Renal pelvis (tissue), 12 donors: ENCODE measurements around the gene H2BW2. TPM values are rescaled to one million over a fixed set of nuclear protein-coding genes. Genes with fewer than 3 reads are reported as not detected.
"Not testable (repeated sequence)": the region's sequence is repeated elsewhere in the genome, so short reads cannot be mapped to it uniquely, and the experiment has no call there.

Source experiments
- DNase-seq: peaks from one replicate; pipeline ENCODE4 v3.0.0-alpha.2; 2013
- long read RNA-seq, 16 experiments: transcript quantifications; one replicate each; lab custom pipeline, GENCODE V29; 2026
- polyA plus RNA-seq, 3 donors: library from polyadenylated mRNA; unstranded; fragments of 120-200 nt; gene quantifications; one replicate each; pipeline ENCODE4 v1.2.1, GENCODE V29; 2013; ENCODE audit not compliant: insufficient read length in 3 of 3

Gene H2BW2
- polyA plus RNA-seq = under 1 TPM; 0.83 to 0.99 (median 0.85) TPM
- long read RNA-seq, donor 1, partial matches to known transcripts = 17 of 38 reads
- long read RNA-seq, donor 1, other reads (novel, unspliced or antisense) = 21 of 38 reads
- long read RNA-seq, donor 2 = 0 reads
- long read RNA-seq, donor 3, partial matches to known transcripts = 0 of 24 reads
- long read RNA-seq, donor 3, other reads (novel, unspliced or antisense) = 24 of 24 reads
- long read RNA-seq, donor 4, partial matches to known transcripts = 0 of 17 reads
- long read RNA-seq, donor 4, other reads (novel, unspliced or antisense) = 17 of 17 reads
- long read RNA-seq, donor 5 = 0 reads
- long read RNA-seq, donor 6 = 0 reads
- long read RNA-seq, donor 7 = 0 reads
- long read RNA-seq, donor 8 = 0 reads
- long read RNA-seq, donor 9 = 0 reads
- long read RNA-seq, donor 10 = 0 reads
- long read RNA-seq, donor 11 = 0 reads
- long read RNA-seq, donor 12 = 0 reads
- long read RNA-seq, donor 13 = 0 reads
- long read RNA-seq, donor 14 = 0 reads
- long read RNA-seq, donor 15 = 0 reads
- long read RNA-seq, donor 16 = 0 reads

- no peak for DNase-seq
Measured at GRCh38 chrX:104039689-104040505, at the start of gene H2BW2. Gene H2BW2, plus strand, starts transcription at chrX:104039956. Its CDS starts 39 bp downstream, at chrX:104039995.

- no peak for DNase-seq
Measured at GRCh38 chrX:103999234-103999633, 40.5 kb upstream of the H2BW2 start.

GRCh38 chrX:104008831-104009230 is 30.9 kb upstream of the H2BW2 start:
- no peak for DNase-seq

GRCh38 chrX:104013158-104013557 is 26.6 kb upstream of the H2BW2 start:
- DNase-seq = no peak

- no peak for DNase-seq
Measured at GRCh38 chrX:104013606-104014005, 26.1 kb upstream of the H2BW2 start, which contains the start of gene H2BW1. Gene H2BW1, minus strand, starts transcription at chrX:104013708. Its CDS starts 132 bp downstream, at chrX:104013576.

- not testable (repeated sequence) for DNase-seq
Measured at GRCh38 chrX:104015576-104015975, 24.2 kb upstream of the H2BW2 start.

GRCh38 chrX:104018126-104018525 is 21.6 kb upstream of the H2BW2 start:
- no peak for DNase-seq

- no peak for DNase-seq
Measured at GRCh38 chrX:104041003-104041402, 1.2 kb downstream of the H2BW2 start.

GRCh38 chrX:104045642-104046041 is 5.9 kb downstream of the H2BW2 start:
- no peak for DNase-seq

GRCh38 chrX:104047171-104047570 is 7.4 kb downstream of the H2BW2 start:
- no peak for DNase-seq

- DNase-seq = not testable (repeated sequence)
Measured at GRCh38 chrX:104054956-104055355, 15.2 kb downstream of the H2BW2 start.

- not testable (repeated sequence) for DNase-seq
Measured at GRCh38 chrX:104062636-104063035, 22.9 kb downstream of the H2BW2 start.

- DNase-seq = not testable (repeated sequence)
Measured at GRCh38 chrX:104075778-104076445, 36.2 kb downstream of the H2BW2 start, which contains the start of gene TMSB15C. Gene TMSB15C, minus strand, starts transcription at chrX:104076236.

GRCh38 chrX:104077854-104078253 is 38.1 kb downstream of the H2BW2 start:
- not testable (repeated sequence) for DNase-seq

GRCh38 chrX:104084063-104084462 is 44.3 kb downstream of the H2BW2 start:
- no peak for DNase-seq

- no peak for DNase-seq
Measured at GRCh38 chrX:104084534-104085277, 45.0 kb downstream of the H2BW2 start.

GRCh38 chrX:104085477-104085876 is 45.7 kb downstream of the H2BW2 start:
- no peak for DNase-seq

- no peak for DNase-seq
Measured at GRCh38 chrX:104085919-104086318, 46.2 kb downstream of the H2BW2 start.
